DND-41 (cell line): ENCODE results near the gene BNC2.

ENCODE experiments used
- EZH2 ChIP-seq: IDR thresholded peaks from 3 replicates; pipeline ENCODE4 v1.6.1; 2012; ENCODE audit warnings: borderline replicate concordance, low read depth, mild to moderate bottlenecking, moderate library complexity, low read length, inconsistent platforms; ENCODE audit not compliant: severe bottlenecking
- TF ChIP-seq, protein P1 (sequence below): IDR thresholded peaks from 2 replicates; pipeline ENCODE4 v1.5.1; 2012; ENCODE audit warnings: borderline replicate concordance, low read length, moderate library complexity, mild to moderate bottlenecking; ENCODE audit not compliant: poor library complexity, severe bottlenecking; ENCODE audit errors: extremely low read depth

DNA sequence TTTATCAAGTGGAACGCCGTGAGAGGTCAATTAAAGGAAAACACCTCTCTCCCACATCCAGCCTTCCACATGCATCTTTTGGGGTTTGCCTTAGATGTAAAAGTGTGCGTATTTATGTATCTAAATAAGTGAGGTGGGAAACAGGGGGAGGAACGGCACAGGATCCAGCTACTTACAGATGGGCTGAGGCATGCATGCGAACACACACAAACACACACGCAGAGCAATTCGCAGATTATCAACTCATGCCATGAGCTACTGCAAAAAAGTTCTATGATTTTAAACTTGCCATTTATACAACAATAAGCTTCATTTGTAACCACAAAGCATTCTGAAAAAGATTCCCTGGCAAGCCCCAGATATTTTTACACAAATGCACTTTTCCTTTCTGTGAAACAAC, 242.1 kb downstream of the BNC2 start:
- TF ChIP-seq, protein P1, sequence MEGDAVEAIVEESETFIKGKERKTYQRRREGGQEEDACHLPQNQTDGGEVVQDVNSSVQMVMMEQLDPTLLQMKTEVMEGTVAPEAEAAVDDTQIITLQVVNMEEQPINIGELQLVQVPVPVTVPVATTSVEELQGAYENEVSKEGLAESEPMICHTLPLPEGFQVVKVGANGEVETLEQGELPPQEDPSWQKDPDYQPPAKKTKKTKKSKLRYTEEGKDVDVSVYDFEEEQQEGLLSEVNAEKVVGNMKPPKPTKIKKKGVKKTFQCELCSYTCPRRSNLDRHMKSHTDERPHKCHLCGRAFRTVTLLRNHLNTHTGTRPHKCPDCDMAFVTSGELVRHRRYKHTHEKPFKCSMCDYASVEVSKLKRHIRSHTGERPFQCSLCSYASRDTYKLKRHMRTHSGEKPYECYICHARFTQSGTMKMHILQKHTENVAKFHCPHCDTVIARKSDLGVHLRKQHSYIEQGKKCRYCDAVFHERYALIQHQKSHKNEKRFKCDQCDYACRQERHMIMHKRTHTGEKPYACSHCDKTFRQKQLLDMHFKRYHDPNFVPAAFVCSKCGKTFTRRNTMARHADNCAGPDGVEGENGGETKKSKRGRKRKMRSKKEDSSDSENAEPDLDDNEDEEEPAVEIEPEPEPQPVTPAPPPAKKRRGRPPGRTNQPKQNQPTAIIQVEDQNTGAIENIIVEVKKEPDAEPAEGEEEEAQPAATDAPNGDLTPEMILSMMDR = no peak
- TF ChIP-seq EZH2 = no peak
